DMS79 treated with DMSO at 0.1 percent for 48 hours (cell line): Measurements from ENCODE around the gene ST6GALNAC6.

ENCODE experiments used
- DNase-seq: peaks from one replicate; lab custom pipeline; 2025; lab: John Stamatoyannopoulos, UW

The ST6GALNAC6 gene

DNA sequence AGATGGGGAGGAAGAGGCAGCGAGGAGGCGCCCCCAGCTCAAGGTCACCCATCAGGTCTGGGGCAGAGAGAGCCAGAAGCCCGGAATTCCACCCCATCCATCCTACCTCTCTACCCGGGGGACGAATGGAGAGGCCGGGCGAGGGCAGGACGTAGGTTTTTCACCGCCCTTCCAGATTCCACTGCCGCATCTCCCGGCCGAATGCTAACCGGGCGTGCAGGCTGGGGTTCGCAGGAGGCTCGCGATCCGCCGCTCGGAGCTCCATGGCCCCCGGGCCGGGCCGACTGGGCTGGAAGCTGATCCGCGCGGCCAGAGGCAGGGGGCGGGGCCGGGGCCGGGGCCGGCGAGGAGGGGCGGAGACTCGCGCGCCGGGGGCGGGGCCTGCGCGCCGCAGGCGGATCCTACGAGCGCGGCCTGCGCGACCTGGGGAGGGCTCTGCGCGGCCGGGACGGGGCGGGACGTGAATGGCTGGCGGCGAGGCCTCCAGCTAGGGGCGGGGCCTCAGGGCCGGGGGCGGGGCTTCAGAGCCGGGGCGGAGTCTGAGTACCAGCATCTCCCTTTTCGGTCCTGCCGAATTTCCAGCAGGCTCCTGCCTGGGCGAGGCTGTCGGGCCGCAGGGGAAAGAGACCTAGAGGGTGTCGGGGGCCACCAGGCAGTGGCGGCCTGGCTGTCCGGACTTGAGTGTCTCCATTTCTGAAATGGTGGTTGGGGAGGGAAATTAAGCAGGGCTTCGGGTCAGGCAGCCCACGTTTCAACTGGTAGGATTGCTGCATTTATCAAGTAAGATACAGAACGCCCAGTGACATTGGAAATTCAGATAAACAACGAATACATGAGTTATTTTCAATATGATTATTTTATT is 17.5 kb upstream of the ST6GALNAC6 start, which contains the start of gene ST6GALNAC4:
Gene ST6GALNAC4, minus strand, starts transcription at position 322 of the 862 bp plus-strand sequence. CDS start 622 bp downstream, outside the sequence.
- DNase-seq: peak; percentile 82

DNA sequence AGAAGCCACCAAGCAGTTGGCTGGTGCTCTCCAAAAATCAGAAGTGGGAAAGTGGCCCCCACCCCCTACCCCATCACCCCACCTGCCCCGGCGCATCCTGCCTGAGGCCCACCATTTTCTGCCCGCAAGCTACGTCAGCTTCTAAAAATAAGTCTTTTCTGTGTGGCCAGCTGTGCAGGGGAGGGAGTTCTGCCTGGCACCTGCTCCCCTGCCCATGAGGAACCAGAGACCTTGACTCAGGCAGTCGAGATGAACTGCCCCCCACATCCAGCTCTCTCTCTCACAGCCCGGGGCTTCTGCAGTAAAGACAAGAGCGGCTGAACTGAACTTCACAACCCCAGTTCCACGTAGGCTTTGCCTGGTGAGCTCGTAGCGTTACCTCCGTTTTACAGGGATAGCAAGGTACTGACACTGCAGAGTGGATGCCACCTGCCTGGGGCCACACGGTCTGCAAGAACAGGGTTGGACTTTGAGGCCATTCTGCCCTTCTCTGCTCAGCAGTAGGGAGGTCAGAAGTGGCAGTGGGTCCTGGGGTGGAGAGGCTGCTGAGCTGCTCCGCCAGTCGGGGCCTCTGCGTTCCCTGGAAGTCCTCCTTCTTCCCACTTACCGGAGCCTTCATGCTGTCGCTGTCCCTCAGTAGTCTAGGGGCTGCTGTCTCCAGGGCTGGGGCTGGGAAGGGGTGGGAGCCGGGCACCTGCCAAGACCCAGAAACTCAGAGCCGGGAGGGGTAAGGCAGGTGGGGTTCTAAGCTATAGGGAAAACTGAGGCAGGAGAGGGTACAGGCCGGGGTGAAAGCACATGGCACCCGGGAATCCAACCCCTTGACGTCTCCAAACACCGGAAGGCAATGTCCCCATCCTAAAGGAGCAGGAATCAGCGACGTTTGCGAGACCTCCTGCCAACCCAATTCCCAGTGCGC is 16.7 kb upstream of the ST6GALNAC6 start:
- peak; percentile 40 for DNase-seq

DNA sequence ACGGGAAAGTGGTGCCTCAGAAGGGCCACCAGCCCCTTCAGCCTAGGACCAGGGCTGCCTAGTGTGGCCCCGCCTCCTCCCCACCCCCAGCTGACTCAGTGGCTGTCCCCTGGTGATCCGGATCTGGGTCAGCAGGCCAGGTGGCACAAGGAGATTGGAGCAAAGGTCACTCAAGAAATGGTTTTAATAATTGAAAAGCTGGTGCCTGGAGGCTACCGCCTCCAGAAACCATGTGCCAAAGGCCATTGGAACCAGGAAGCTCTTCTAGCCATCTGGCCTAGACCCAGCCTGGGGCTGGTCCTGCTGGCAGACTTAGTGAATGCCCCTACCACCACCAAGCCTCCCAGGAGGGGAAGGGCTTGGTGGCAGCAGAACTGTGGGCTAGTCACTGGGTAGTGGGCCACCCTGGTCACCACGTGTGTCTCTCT is 15.9 kb upstream of the ST6GALNAC6 start:
- DNase-seq: no peak

DNA sequence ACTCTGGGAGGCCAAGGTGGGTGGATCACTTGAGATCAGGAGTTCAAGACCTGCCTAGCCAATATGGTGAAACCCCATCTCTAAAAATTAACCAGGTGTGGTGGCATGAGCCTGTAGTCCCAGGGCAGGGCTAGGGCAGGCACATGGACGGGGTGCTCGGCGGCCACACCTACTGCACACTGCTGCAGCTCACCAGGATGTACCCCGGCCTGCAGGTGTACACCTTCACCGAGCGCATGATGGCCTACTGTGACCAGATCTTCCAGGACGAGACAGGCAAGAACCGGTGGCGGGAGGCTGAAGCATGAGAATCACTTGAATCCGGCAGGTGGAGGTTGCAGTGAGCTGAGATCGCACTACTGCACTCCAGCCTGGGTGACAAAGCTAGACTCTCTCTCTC is 14.3 kb upstream of the ST6GALNAC6 start:
- no peak for DNase-seq

DNA sequence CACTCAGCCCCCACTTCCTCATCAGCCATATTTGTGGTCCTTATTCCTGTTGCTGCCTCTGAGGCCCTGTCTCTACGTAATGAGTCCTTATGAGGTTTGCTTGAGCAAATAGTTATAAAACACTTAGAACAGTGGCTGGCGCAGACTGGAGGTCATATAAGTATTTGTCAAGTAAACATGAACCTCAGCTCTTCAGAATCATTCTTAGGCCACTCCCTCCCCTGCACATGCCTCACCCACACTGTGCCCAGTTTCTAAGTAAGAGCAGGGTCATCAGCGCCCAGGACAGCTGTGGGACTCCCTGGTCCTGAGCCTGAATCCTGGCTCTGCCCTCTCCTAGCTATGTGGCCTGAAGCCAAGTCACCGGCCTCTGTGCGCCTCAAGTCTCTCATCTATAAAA is 13.5 kb upstream of the ST6GALNAC6 start:
- DNase-seq: no peak

DNA sequence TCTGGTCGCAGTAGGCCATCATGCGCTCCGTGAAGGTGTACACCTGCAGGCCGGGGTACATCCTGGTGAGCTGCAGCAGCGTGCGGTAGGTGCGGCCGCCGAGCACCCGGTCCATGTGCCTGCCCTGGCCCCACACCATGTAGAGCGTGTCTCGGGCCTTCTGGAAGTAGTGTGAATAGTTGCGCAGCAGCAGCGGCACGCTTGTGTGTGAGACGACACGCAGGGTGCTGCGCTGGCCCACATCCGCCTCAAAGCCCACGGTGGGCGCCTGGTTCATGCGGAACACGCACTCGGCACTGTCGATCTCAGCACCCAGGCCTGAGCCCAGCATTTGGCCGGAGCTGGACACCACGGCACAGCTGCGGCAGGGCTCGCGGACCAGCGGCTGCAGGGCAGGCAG is 12.9 kb upstream of the ST6GALNAC6 start:
- no peak for DNase-seq

DNA sequence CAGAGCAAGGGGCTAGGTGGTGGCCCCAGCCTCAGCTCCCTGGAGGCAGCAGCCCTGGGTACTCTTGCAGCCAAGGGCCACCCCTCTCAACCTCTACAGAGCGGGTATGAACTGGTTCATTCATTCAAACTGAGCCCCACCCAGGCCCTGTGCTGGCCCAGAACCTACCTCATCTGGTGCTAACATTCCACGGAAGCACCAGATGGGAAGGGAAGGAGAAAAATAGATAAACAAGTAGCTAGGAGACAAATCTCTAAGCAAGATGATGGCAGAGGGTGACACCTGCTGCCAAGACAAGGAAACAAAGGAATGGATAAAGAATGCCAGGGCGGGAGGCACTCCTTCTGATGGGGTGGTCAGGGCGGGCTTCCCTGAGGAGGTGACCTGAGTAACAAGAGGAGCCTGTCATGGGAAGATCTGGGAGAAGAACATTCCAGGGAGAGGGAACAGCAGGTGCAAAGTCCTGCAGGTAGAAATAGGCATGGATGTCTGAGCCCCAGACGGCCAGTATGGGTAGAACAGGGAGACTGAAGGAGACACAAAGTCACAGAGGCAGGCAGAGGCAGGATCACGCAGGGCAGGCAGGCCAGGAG is 11.3 kb upstream of the ST6GALNAC6 start:
- peak; percentile 10 for DNase-seq

DNA sequence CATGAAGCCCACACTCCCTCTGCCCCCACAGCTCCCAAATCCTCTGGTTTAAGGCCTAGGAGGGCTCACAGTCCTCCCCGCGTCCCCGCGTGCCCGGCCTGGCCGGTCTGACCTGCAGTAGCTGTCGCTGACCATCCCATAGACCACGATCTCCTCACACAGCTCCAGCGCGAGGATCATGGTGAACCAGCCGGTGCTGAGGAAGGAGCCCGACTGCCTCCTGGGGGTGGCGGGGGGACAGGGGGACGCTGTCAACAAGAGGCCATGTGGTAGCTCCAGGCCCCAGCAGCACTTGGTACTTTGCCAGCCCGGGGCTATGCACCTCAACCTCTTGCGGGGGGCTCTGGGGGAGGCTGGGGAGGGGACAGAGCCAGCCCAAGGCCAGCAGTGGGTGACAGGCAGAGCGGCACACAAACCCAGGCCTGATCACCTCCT is 10.5 kb upstream of the ST6GALNAC6 start:
- DNase-seq: no peak

DNA sequence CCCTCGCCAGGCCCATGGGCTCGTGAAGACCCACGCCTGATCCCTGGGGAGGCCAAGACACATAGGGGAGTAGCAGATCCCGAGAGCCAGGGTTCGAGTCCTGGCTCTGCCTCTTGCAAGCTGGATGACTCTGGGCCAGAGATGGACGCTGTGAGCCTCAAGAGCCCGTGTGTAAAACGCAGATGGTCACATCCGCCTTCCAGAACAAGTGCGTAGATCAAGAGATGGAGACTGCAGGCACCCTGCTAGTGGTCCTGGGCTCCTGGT is 9.2 kb upstream of the ST6GALNAC6 start:
- no peak for DNase-seq

DNA sequence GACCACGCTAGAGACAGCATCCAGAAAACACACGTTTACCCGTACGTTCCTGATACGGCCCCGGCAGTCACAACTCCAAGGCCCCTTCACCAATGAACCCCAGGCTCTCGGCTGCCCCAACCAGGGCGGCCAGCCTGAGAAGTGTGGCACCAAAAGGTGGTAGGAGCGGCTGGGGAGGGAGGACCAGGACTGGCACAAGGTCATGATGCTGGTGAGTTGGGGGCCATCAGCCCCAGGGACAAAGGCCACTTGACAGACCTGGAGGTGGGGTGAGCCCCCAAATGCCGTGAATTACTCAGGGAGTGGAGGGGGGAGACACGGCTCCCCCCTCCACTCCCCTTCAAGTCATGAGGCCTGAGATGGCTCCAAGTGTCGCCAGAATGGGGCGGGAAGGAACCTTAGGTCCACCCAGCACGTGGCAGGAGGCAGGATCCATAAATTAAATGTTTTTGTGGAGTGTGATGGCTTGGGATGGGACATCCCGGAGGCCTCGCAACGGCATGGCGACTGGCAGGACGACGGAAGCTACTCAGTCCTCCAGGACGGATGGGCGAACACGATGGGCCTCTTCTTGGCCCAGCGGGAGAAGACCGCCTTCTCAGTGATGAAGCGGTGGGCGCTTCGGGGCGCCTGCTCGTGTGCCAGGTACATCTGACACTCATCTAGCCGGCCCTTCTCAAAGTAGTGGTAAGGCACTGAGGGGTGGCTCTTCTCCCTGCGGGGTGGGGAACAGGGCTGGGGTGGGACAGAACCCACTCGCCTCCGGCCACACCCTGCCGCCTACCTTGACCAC is 8.7 kb upstream of the ST6GALNAC6 start:
- no peak for DNase-seq

DNA sequence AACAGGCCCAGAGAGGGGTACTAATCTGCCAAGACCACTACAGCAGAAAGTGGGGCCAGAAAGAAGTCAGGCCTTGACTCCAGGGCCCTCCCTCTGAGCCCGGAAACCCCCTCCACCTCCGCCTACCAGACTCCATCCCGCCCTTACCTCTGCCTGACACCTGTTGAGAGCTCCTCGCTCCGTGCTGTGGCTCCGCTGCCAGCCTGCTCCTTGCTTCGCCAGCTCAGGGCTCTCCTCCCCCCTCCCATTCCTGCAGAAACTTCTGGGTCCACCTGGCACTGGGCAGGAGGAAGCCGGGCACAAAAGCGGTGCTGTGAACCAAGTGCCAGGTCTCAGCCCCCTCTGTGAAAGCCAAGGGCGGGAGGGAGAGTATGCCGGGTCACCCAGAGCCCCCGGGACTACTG is 6.4 kb upstream of the ST6GALNAC6 start:
- DNase-seq: no peak

DNA sequence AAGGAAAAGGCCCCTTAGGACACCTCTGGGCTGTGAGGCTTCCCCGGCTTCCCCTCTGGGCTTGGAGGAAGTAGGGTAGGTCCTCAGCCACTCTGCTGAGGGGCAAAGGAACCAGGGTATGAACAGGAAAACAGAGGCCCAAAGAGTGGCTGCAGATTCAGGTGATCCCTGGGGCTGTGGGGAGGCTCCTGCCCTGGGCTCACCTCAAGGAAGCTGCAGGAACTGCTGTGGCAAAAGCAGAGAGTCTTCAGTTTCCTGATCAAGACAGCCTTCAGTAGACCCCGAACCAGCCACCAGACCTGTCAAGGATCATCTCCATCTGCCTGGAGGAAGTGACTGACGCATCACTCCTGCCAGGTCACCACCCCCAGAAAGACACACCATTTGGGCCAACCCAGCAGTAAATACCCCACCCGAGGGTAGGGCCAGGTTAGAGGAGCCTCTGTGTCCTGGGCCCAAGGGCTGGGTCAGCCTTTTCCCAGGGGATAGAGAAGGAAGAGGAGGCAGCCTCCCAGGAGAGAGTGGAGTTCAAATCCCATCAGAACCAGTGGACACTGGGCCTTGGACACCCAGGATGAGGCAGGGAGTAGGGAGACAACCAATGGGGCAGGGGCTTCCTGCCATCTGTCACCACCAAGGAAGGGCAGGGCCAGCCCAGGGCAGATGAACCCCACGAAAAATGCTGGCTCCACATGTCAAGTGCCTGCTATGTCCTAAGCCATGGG is 5.8 kb upstream of the ST6GALNAC6 start:
- DNase-seq: no peak

DNA sequence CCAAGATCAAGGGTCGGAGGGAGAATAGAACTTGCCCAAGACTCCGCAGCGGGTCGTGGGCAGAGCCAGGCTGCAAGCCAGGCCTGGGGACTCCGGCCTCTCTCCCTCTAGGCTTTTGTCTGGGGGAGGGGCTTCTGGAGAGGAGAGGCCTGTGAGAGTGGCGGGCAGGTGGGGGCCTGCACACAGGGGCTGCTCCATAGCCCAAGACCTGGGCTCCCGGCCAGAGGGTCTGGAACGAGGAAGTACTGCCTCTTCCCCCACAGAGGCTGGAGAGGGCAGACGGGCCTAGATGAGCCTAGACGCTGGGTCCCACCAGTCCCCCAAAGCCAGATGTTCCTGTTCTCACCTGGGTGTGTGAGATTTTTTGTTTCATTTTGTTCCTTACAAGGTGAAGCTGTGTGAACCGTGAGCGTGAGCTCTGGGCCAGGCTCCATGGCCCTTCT is 5.2 kb upstream of the ST6GALNAC6 start:
- peak; percentile 93 for DNase-seq

DNA sequence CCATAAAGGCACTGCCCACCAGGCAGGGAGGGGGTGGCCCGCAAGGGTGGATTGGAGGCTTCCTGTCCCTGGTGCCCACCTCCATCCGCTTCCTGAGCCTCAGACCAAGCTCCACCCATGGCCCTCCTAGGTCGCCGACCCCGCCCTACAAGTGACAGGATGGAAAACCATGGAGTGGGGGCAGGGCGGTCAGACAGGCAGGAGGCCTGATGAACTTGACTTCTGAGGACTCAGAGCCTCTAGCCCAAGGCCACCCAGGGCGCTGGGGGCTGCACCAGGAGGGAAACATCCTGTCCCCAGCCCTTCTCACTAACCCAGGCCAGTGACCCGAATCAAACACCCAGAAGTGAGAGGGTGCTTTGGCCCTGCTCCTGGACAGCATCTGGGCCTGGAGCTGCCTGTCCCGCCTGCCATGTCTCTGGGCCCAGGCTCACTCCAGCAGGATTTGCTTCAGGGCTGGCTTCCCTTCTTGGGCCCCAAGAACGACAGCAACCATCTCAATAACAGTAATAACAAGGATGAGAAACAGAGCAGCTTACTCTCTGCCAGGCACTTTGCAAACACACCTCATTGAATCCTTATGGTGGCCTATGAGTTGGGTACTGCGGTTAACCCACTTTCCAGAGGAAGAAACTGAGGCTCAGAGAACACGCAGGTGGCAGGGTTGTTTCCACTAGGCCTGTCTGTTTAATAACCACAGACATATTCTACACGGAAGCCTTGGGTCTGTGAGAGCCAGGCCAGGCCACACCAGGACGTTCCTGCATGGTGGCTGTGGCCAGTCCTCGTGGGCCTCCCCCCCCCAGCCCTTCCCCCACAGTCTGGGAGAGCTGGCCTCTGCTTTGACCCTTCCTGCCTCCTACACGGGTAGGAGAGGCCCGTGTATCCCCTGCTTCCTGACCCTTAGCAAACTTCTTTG is 4.4 kb upstream of the ST6GALNAC6 start:
- DNase-seq: no peak

DNA sequence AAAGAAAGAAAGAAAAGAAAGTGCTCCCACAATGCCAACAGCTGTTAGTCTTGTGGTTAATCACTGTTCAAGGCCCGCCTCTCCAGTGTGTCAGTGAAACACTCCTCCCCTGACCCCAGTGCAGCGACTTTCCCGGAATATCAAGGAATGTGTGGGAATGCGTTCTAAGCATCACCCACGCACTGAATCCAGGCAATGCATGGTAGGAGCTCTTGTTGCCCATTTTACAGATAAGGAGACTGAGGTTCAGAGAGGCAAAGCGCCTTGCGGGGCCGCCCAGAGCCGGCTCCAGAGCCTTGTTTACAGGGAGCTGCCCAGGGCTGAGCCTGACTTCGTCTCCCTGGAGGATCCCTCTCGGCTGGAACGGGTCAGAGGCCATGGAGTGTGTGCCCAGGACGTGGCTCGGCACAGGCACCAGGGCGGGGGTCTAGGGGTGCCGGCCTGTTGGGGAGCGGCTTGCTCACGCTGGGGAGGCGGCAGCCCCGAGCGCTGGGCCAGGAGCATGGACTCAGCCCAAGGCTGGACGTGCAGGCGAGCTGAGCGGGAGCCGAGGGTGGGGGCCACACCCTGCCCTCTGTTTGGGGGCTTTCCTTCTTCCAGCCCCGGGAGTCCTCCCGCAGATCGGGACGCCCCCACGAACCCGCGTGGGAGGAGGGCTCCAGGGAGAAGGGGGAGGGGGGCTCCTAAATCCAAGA is 823 bp downstream of the ST6GALNAC6 start:
- no peak for DNase-seq

DNA sequence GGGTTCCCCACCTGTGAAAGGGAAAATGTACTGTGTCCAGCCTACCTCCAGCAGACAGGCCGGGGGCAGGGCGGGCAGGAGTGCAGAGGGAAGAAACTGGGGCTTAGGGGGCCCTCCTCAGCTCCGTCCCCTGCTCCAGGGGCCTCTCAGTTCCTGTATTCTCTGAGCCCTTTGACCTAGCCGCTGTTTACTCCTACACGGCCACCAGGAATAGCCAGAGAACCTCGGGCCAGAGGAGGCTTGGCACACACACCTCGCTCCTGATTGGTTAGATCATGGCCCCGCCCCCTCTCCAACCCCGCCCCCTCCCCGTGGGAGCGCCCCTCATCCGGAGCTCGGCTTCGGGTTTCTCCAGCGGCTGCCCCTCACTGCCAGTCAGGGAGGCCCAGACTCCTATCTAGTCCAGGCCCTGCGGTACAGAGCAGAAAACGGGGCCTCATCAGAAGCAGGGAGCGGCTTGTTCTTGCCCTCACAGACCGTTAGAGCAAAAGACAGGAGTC is 2.2 kb downstream of the ST6GALNAC6 start:
- no peak for DNase-seq

DNA sequence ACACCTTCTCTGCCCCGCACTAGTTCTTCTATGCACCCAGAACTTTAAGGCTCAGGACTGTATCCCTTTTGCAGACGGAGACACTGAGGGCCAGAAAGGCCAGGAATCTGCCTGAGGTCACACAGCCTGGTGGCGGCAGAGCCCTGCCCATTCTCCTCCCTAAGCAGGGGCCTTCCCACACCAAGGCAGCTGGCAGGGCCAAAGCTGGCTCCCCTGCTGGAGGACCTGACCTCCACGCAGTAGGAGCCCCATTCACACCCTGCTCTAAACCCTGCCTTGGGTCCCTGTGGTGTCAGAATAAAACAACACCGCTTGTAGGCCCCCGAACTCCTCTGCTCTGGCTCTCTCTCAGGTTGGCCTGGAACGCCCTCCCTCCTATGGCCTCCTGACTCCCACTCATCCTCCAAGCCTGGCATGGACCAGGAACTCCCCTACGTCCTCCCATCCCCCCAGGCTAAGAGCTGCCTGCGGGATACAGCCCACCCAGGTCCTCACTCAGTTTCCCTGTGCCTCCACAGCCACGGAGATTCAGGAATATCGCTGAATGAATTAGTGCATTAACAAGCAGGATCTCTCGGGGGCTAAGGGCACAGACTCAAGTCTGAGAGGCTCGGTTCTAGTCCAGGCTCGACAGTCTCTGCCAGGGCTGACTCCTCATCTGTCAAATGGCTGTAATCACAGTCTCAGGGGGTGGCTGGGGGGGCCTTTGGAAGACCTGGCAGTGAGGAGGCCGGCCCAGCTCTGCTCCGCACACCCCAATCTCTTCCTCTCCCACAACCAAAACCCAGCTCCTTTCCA is 2.8 kb downstream of the ST6GALNAC6 start:
- DNase-seq: no peak

DNA sequence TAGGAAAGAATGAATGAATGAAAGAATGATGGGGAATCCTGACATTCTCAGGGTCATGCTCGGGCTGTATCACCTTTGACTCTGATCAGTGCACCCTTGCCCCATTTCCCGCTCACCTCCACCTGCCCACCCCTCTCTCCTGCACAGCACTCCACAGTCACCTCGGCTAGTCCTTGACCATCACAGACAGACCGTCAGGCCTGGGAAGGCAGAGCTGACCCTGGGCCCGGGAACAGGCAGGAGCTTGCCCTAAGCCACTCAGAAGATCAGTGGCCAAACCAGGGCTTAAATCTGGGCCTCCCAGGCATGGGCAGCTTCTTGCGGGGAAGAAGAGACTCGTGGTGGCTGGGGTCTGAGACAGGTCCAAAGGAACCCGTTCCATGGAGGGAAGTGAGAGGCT is 3.6 kb downstream of the ST6GALNAC6 start:
- no peak for DNase-seq
